WTC11 (cell line): ENCODE data around the gene TFF2. TPM values are rescaled to one million over a fixed set of nuclear protein-coding genes. Genes with fewer than 3 reads are reported as not detected.

ENCODE experiments used
- ATAC-seq: fragments of 200-7000 bp; cut with Tn5 transposase; 2 replicates; pipeline ENCODE4 v1.10.0; 2021; ENCODE audit warnings: mild to moderate bottlenecking, moderate library complexity
- CTCF ChIA-PET: fragments of 300-600 bp; sonication (Branson Sonifier 250); formaldehyde crosslinking; loops from one replicate; lab custom pipeline; 2021; ENCODE audit warnings: antibody characterized with exemption; lab: Charles Lee
- POLR2A ChIA-PET: fragments of 350-600 bp; sonication (Branson Sonifier 250); formaldehyde crosslinking; loops from one replicate; lab custom pipeline; 2021; ENCODE audit warnings: antibody characterized with exemption; lab: Charles Lee
- DNase-seq: peaks from one replicate; pipeline ENCODE4 v3.0.0; 2021; ENCODE audit warnings: low spot score
- H3K27ac Mint-ChIP-seq: 2 replicates; pipeline ENCODE4 v1.8.0; 2021; ENCODE audit warnings: mixed read lengths
- H3K27me3 Mint-ChIP-seq: 2 replicates; pipeline ENCODE4 v1.8.0; 2021; ENCODE audit warnings: low read depth, mild to moderate bottlenecking, moderate library complexity, mixed read lengths
- H3K36me3 Mint-ChIP-seq: 2 replicates; pipeline ENCODE4 v1.8.0; 2021; ENCODE audit warnings: mixed read lengths
- H3K4me1 Mint-ChIP-seq: 2 replicates; pipeline ENCODE4 v1.8.0; 2022; ENCODE audit warnings: mixed read lengths
- H3K4me3 Mint-ChIP-seq: 2 replicates; pipeline ENCODE4 v1.8.0; 2021; ENCODE audit warnings: mild to moderate bottlenecking, moderate library complexity, mixed read lengths
- H3K9me3 Mint-ChIP-seq: 2 replicates; pipeline ENCODE4 v1.8.0; 2021; ENCODE audit warnings: mixed read lengths
- AR ChIP-seq: fragments of 250-450 bp; sonication (Bioruptor Pico); IDR thresholded peaks from 2 replicates; pipeline ENCODE4 v1.9.0; 2021; ENCODE audit warnings: mild to moderate bottlenecking
- ATF6 ChIP-seq: sonication (generic); formaldehyde crosslinking; IDR thresholded peaks from 2 replicates; pipeline ENCODE4 v1.8.1; 2023; ENCODE audit warnings: mild to moderate bottlenecking, missing genetic modification reagents
- ETV6 ChIP-seq: sonication (generic); formaldehyde crosslinking; IDR thresholded peaks from 2 replicates; pipeline ENCODE4 v1.8.1; 2022; ENCODE audit warnings: mild to moderate bottlenecking, missing genetic modification reagents
- FOXP1 ChIP-seq: sonication (generic); formaldehyde crosslinking; IDR thresholded peaks from 2 replicates; pipeline ENCODE4 v1.8.0; 2022; ENCODE audit warnings: missing genetic modification reagents, mild to moderate bottlenecking, moderate library complexity, borderline replicate concordance
- NFATC4 ChIP-seq: fragments of 250-450 bp; sonication (Bioruptor Pico); IDR thresholded peaks from 2 replicates; pipeline ENCODE4 v1.9.0; 2021; ENCODE audit warnings: mild to moderate bottlenecking
- OVOL2 ChIP-seq: fragments of 250-450 bp; sonication (Bioruptor Pico); IDR thresholded peaks from 2 replicates; pipeline ENCODE4 v1.9.0; 2021; ENCODE audit warnings: mild to moderate bottlenecking, borderline replicate concordance
- RORB ChIP-seq: fragments of 250-450 bp; sonication (Bioruptor Pico); IDR thresholded peaks from 2 replicates; pipeline ENCODE4 v1.9.0; 2021; ENCODE audit warnings: mild to moderate bottlenecking
- SMAD3 ChIP-seq: sonication (generic); formaldehyde crosslinking; IDR thresholded peaks from 2 replicates; pipeline ENCODE4 v1.8.0; 2022; ENCODE audit warnings: missing genetic modification reagents, mild to moderate bottlenecking, borderline replicate concordance
- STAT6 ChIP-seq: sonication (generic); formaldehyde crosslinking; conservative IDR thresholded peaks from 2 replicates; pipeline ENCODE4 v1.8.1; 2023; ENCODE audit warnings: mild to moderate bottlenecking, low read depth, missing genetic modification reagents, moderate library complexity
- TEAD1 ChIP-seq: sonication (generic); formaldehyde crosslinking; IDR thresholded peaks from 2 replicates; pipeline ENCODE4 v1.8.0; 2022; ENCODE audit warnings: mild to moderate bottlenecking, missing genetic modification reagents
- TP53 ChIP-seq: sonication (generic); formaldehyde crosslinking; IDR thresholded peaks from 2 replicates; pipeline ENCODE4 v1.8.1; 2023; ENCODE audit warnings: mild to moderate bottlenecking, missing genetic modification reagents
- ZMAT4 ChIP-seq: fragments of 250-450 bp; sonication (Bioruptor Pico); IDR thresholded peaks from 2 replicates; pipeline ENCODE4 v1.9.0; 2021; ENCODE audit warnings: mild to moderate bottlenecking
- ZNF232 ChIP-seq: sonication (generic); formaldehyde crosslinking; IDR thresholded peaks from 2 replicates; pipeline ENCODE4 v1.8.0; 2022; ENCODE audit warnings: mild to moderate bottlenecking, missing genetic modification reagents
- ZNF532 ChIP-seq: fragments of 250-450 bp; sonication (Bioruptor Pico); IDR thresholded peaks from 2 replicates; pipeline ENCODE4 v1.9.0; 2021; ENCODE audit warnings: mild to moderate bottlenecking, borderline replicate concordance
- total RNA-seq: library from RNA; stranded (reverse); gene quantifications from 3 replicates; pipeline ENCODE4 v1.2.3, GENCODE V29; 2021

TFF2 gene
- total RNA-seq, 1 experiment from 2014 or later: 0.33 TPM

- Mint-ChIP-seq H3K27ac (no peak overlapping the region), H3K27me3 (no peaks in the 10 kb centered on the region; the same call in 1 of the 2 replicates), H3K4me3 (no peak overlapping the region), H3K9me3 (no peaks in the 10 kb centered on the region), H3K4me1 (peaks cover 12% of the 10 kb centered on the region), H3K36me3 (no peaks in the 10 kb centered on the region)
- POLR2A ChIA-PET: no interaction called here
- CTCF ChIA-PET: interaction anchor here (1.9 to 2.0 kb wide), 2 partner anchors 35 to 63 kb away, joined by 8 to 10 read pairs; no protein-coding TSS in a partner anchor
- no peak for DNase-seq
- ATAC-seq: no peak
- TF ChIP-seq ETV6 (CRISPR knock-in tag): no peak
These were observed 22.6 kb upstream of the TFF2 start for GRCh38 chr21:42373196-42373907.

GRCh38 chr21:42370894-42371654, 20.3 kb upstream of the TFF2 start:
- ChIA-PET POLR2A (no interaction called here), CTCF (interaction anchor here (1.7 kb wide), 1 partner anchor 10 kb away, joined by 6 read pairs; no protein-coding TSS in a partner anchor)
- no peaks in the 10 kb centered on the region for H3K27me3 Mint-ChIP-seq
- ATAC-seq (no peak), DNase-seq (no peak)
- H3K9me3 Mint-ChIP-seq: no peaks in the 10 kb centered on the region
- H3K27ac Mint-ChIP-seq: peak overlapping the region; percentile 73; the same call in 1 of the 2 replicates
- peaks cover 14% of the 10 kb centered on the region for H3K4me1 Mint-ChIP-seq
- no peak overlapping the region for H3K4me3 Mint-ChIP-seq
- no peak for TF ChIP-seq AR (CRISPR knock-in tag)
- TF ChIP-seq TEAD1 (CRISPR knock-in tag): no peak
- no peak for TF ChIP-seq ZNF532 (CRISPR knock-in tag)
- no peak for TF ChIP-seq TP53 (CRISPR knock-in tag)
- no peak for TF ChIP-seq ZNF232 (CRISPR knock-in tag)
- no peak for TF ChIP-seq ATF6 (CRISPR knock-in tag)
- no peak for TF ChIP-seq ZMAT4 (CRISPR knock-in tag)
- no peak for TF ChIP-seq OVOL2
- TF ChIP-seq FOXP1 (CRISPR knock-in tag): no peak
- no peak for TF ChIP-seq NFATC4
- TF ChIP-seq SMAD3 (CRISPR knock-in tag): no peak
- no peak for TF ChIP-seq STAT6 (CRISPR knock-in tag)
- TF ChIP-seq RORB (CRISPR knock-in tag): no peak
- TF ChIP-seq, all 79 proteins: peak for 0
- H3K36me3 Mint-ChIP-seq: no peaks in the 10 kb centered on the region
